ENCODE results near the gene PPP2R5C.

PPP2R5C gene

DNA sequence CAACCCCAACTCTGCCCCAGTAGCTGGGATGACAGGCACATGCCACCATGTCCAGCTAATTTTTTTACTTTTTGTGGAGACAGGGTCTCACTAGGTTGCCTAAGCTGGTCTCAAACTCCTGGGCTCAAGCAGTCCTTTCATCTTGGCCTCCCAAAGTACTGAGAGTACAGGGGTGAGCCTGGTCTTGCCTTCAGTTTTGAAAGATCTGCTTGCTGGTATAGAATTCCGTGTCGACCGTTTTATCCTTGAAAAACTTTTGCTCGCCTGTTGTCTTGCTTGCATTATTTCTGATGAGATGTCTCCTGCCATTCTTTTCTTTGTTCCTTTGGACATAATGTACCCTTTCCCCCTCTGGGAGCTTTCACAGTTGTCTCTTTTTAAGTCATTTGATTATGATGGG lies 110.8 kb downstream of the PPP2R5C start:
- FAIRE-seq = no peak

- no peak for FAIRE-seq
Observed at GRCh38 chr14:101873076-101873825, 111.7 kb downstream of the PPP2R5C start.

DNA sequence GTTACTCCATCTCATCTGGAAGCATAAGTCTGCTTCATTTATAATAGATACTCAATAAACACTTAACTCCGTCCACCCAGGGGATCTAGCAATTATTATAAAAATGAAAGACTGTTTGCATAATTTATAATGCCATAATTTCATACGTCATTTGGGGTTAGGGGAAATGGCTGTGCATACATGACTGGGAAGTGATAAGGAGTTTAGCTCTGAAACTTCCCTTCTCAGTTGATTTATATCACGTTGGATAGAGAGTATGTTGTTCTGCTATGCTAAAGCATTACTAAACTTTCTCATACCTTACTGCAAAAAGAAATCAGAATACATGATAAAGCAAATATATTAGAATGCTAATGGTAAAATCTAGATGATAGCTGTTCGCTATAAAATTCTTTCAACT lies 112.5 kb downstream of the PPP2R5C start:
- no peak for FAIRE-seq

- no peak for FAIRE-seq
Observed at GRCh38 chr14:101875041-101875726, 113.7 kb downstream of the PPP2R5C start.

DNA sequence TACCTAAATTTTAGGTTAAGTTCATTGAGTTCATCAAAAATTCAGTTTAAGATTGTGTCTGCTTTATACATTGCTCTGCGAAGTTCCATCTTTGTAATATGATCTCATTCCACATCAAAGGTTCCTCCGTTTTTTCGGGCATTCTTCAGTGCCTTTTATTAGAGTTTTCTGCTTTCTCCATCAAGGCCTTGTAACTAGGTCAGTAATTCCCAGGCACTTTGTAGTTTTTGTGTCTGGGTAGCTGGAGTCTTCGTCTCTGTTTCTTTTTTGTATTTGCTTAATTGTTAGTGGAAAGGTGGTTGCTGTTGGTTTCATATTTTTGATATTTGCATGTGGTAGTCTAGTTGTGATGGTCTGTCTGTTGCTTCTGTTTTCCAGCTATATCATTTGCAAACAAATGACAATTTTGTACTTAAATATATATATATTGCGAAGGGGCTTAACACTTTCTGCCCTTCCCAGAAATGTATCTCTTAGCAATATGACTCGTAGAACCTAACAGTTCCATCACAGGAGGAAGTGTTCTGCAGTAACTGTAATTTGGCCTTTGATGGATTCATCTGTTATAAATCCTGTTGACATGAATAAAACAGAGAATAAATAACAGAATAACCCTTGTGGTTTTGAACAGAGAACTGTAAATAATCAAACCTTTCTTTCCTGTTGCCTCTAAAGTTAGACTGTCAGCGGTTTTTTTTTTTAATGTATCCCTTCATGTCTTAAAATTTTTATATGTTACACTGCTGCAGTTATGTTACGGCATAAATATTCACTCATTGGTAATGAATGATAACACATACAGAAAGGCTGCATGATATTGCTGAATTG lies 114.4 kb downstream of the PPP2R5C start:
- no peak for FAIRE-seq

GRCh38 chr14:101876555-101876938 lies 115.0 kb downstream of the PPP2R5C start:
- no peak for FAIRE-seq

DNA sequence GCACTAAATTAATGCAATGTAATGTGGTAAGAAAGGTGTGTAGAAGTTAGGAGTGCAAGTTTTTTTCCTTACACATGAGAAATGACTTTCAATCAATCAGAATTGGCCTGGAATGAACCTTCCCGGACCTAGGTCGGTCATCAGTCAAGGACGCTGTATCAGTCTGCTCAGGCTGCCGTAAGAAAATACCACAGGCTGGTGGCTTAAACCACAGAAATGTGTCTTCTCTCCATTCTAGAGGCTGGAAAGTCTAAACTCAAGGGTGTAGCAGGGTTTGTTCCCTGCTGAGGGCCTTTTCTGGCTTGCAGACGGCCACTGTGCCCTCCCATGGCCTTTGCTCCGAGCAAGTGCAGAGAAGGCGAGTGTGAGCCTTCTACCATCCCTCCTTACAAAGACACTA lies 116.3 kb downstream of the PPP2R5C start:
- no peak for FAIRE-seq

DNA sequence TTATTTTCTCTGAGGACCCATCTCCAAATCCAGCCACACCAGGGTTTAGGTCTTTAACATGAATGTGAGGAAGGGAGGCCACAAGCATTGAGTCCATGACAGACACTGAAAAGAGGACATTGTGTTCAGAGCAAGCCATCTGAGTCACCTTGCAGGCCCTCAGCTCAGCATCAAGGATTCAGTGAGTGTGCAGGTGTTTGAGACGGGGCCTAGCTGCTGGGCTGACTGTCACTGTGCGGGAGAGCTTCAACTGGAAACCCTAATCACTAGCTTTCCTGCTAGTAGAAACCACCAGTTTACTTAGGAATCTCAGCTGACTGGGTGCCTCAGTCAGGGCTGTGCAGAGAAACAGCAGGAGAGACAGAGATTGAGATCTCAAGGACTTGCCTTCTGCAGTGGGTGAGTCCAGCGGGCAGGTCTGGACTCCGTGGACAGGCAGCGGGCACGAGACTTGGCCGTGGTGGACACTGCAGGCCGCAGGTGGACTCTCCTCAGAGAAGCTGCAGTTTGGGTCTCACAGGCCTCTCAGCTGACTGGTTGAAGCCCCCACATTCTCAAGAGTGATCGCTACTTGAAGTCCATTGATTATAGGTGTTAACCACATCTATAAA lies 116.8 kb downstream of the PPP2R5C start:
- no peak for FAIRE-seq

DNA sequence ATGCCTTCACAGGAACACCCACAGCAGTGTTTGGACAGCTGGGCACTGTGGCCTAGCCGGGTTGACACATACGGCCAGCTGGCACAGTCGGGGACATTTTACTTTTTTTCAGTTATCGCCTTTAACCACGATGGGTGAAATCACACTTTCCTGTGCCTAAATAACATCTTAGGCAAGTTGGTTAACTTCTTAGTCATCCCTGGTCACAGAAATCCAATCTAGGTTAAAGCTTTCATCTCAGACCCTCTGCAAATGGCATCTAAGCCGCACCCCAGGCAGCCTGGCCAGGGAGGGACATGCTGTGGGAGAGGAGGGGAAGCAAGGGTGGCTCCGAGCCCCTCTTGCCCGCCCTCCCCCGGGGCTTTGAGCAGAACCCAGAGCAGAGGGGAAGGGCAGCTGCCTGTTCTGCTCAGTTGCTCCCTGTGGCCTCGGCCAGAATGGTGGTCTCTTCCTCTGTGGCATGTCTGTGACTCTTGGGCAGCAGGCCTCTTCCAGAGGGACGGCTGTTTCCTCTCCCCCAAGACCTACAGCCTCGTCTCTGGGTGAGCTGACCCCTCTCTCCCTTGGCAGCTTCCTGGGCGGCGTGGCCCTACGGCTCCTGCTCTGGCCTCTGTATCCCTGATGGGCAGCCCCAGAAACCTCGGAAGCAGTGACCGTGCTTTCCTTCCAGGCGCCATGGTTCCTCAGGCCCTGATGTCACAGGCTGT lies 117.5 kb downstream of the PPP2R5C start:
- FAIRE-seq = no peak

GRCh38 chr14:101879529-101880336 lies 118.2 kb downstream of the PPP2R5C start:
- FAIRE-seq = no peak

- no peak for FAIRE-seq
Observed at GRCh38 chr14:101881426-101881825, 119.9 kb downstream of the PPP2R5C start.

- FAIRE-seq = no peak
Observed at GRCh38 chr14:101882141-101882935, 120.8 kb downstream of the PPP2R5C start.

DNA sequence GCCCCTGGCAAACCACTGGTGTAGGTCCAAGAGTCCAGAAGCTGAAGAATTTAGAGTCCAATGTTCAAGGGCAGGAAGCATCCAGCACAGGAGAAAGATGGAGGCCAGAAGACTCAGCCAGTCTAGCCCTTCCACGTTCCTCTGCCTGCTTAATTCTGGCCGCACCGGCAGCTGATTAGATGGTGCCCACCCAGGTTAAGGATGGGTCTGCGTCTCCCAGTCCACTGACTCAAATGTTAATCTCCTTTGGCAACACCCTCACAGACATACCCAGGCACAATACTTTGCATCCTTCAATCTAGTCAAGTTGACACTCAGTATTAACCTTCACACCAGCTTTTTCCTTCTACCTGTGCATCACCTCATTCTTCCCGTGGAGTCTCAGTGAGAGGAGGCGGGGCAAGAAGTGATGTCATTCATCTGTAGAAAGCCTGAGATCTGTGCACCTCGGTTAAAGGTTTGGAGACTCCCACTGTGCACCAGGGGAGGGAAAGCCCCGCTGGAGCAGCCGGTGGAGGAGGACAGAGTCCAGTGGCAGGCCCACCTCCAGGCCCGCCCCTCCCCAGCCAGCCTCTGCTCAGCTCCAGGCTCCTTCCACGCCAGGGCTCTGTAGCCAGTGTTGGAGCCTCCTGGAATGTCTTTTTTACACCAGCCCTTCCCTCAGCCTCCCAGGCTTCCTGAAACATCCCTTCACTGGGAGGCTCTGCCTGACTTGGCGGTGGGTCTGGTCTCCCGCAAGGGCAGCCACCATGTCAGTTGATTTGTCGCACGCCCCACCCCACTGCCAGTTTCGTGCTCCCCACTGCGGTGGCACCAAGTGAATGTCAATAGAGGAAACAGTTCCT lies 122.8 kb downstream of the PPP2R5C start:
- no peak for FAIRE-seq

DNA sequence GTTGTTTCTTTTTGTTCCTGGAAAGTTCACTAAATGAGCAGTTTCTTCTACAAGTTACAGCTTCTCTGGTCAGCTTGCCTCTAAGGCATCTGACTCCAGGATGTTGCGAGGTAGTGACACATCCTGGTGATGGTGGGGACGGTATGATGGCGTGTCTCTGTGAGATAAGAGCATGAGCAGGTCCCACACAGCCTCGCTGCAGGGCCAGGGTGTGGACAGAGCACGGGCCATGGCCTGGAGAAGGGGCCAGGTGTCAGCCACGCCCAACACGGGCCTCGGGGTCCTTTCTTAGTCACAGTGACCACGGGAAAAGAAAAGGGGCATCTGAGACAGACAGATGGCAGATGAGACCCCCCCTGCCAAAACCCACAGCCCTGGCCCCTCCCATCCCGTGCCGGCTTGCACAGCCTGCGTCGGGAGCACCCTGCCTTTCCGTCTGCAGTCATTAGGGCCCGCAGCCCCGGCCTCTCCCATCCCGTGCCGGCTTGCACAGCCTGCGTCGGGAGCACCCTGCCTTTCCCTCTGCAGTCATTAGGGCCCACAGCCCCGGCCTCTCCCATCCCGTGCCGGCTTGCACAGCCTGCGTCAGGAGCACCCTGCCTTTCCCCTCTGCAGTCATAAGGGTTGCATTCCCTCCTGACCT lies 123.5 kb downstream of the PPP2R5C start:
- no peak for FAIRE-seq

DNA sequence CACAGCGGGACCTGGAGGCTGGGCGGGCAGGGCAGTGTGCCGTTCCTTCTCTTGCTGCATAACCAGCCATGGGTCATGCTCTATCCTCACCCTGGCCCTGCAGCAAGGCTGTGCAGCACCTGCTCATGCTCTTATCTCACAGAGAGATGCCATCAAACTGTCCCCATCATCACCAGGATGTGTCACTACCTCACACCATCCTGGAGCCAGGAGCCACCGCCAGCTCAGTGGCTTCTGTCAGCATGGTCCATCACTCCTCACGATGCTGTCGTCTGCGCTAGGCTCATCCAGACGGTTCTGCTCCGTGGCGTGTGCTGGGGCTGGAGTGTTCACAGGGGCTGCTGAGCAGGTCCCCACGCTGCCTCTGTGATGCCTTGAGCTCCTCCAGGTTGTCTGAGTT lies 125.7 kb downstream of the PPP2R5C start:
- no peak for FAIRE-seq

- FAIRE-seq = no peak
Observed at GRCh38 chr14:101888182-101888581, 126.7 kb downstream of the PPP2R5C start.

GRCh38 chr14:101889366-101889765 lies 127.9 kb downstream of the PPP2R5C start:
- FAIRE-seq = no peak

DNA sequence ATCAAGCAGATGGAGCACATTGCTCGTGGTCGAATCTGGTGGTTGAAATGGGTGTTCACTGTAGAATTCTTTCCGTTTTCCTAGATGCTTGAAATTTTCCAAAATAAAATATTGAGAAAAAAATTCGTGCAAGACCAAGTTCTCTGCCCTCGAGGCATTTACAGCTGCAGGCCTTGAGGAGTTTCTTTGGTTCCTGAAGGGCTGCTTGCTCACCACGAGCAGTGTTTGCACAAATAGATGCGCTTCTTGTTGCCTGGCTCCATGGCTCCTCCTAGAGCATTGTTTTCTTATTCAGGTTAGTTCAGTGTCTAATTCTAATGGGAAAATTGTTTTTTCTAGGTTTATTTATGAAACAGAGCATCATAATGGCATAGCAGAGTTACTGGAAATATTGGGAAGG lies 128.4 kb downstream of the PPP2R5C start:
- FAIRE-seq = peak; percentile 42

GRCh38 chr14:101891471-101891870 lies 130.0 kb downstream of the PPP2R5C start:
- no peak for FAIRE-seq
